OCI-LY3 (cell line): ENCODE results near the gene JMJD8.

Source experiments
- H2AFZ ChIP-seq: fragments of 200-600, 300-600 bp; shearing (Covaris generic); 2 replicates; pipeline ENCODE4 v1.6.0; 2014; ENCODE audit warnings: antibody characterized with exemption, low read depth, low read length
- H3K27ac ChIP-seq: fragments of 200-600, 300-600 bp; sonication (generic); 2 replicates; pipeline ENCODE4 v1.5.1; 2014; ENCODE audit warnings: mild to moderate bottlenecking, low read length, moderate library complexity, mixed read lengths
- H3K27me3 ChIP-seq: fragments of 200-600, 300-600 bp; sonication (generic); 2 replicates; pipeline ENCODE4 v1.6.1; 2014; ENCODE audit warnings: low read depth, low read length, mixed read lengths
- H3K36me3 ChIP-seq: fragments of 200-600, 300-600 bp; sonication (generic); replicated peaks from 2 replicates; pipeline ENCODE3; 2014; ENCODE audit warnings: low read depth, low read length, mixed read lengths
- H3K4me1 ChIP-seq: fragments of 300-600, 200-600 bp; sonication (generic); 2 replicates; pipeline ENCODE4 v1.6.1; 2014; ENCODE audit warnings: low read length, mixed read lengths
- H3K4me2 ChIP-seq: fragments of 200-600, 300-600 bp; sonication (generic); 2 replicates; pipeline ENCODE4 v1.6.1; 2014; ENCODE audit warnings: low read length, mixed read lengths
- H3K4me3 ChIP-seq: fragments of 300-600, 200-600 bp; sonication (generic); 2 replicates; pipeline ENCODE4 v1.5.1; 2014; ENCODE audit warnings: antibody characterized with exemption, mild to moderate bottlenecking, low read length, moderate library complexity
- H3K79me2 ChIP-seq: fragments of 300-600, 200-600 bp; shearing (Covaris generic); 2 replicates; pipeline ENCODE4 v1.6.1; 2014; ENCODE audit warnings: mild to moderate bottlenecking, low read length, mixed read lengths
- H3K9ac ChIP-seq: fragments of 300-600, 200-600 bp; shearing (Covaris generic); 2 replicates; pipeline ENCODE4 v1.6.0; 2014; ENCODE audit warnings: mild to moderate bottlenecking, low read length, moderate library complexity
- H3K9me3 ChIP-seq: fragments of 200-600, 300-600 bp; shearing (Covaris generic); 2 replicates; pipeline ENCODE4 v1.6.1; 2014; ENCODE audit warnings: low read length, mixed read lengths; ENCODE audit not compliant: insufficient read depth
- H4K20me1 ChIP-seq: fragments of 200-600, 300-600 bp; sonication (generic); 2 replicates; pipeline ENCODE4 v1.6.1; 2016; ENCODE audit warnings: low read length, mixed read lengths; ENCODE audit not compliant: insufficient read depth
- CTCF ChIP-seq: fragments of 200-600, 300-600 bp; sonication (generic); IDR thresholded peaks from 2 replicates; pipeline ENCODE4 v1.5.1; 2014; ENCODE audit warnings: antibody characterized with exemption, low read length, low read depth
- EZH2phosphoT487 ChIP-seq: fragments of 200-600 bp; shearing (Covaris generic); IDR thresholded peaks from 2 replicates; pipeline ENCODE4 v1.6.1; 2018; ENCODE audit warnings: antibody characterized with exemption, mixed run types, low read depth

The JMJD8 gene

GRCh38 chr16:673399-673991 lies 10.6 kb downstream of the JMJD8 start:
- Histone ChIP-seq H3K27me3 (no peaks in the 10 kb centered on the region), H4K20me1 (no peaks in the 10 kb centered on the region), H3K79me2 (peaks cover 15% of the 10 kb centered on the region), H3K4me1 (peaks cover 7% of the 10 kb centered on the region), H3K27ac (no peak overlapping the region), H3K9me3 (no peaks in the 10 kb centered on the region), H2AFZ (no peak overlapping the region), H3K9ac (no peak overlapping the region), H3K4me3 (no peak overlapping the region), H3K36me3 (peaks cover 26% of the 10 kb centered on the region), H3K4me2 (no peak overlapping the region)
- TF ChIP-seq EZH2phosphoT487 (no peak), CTCF (no peak)

- H3K9me3 ChIP-seq = no peaks in the 10 kb centered on the region
- H3K79me2 ChIP-seq = peaks cover 21% of the 10 kb centered on the region
- no peak overlapping the region for H3K27ac ChIP-seq
- no peak overlapping the region for H3K4me3 ChIP-seq
- H3K4me1 ChIP-seq = peaks cover 7% of the 10 kb centered on the region
- no peaks in the 10 kb centered on the region for H4K20me1 ChIP-seq
- no peak overlapping the region for H3K4me2 ChIP-seq
- no peak overlapping the region for H2AFZ ChIP-seq
- no peak for TF ChIP-seq EZH2phosphoT487
- H3K9ac ChIP-seq = no peak overlapping the region
- H3K36me3 ChIP-seq = peaks cover 26% of the 10 kb centered on the region
- no peaks in the 10 kb centered on the region for H3K27me3 ChIP-seq
Observed at GRCh38 chr16:672851-673250, 11.3 kb downstream of the JMJD8 start.

GRCh38 chr16:672371-672770 lies 11.8 kb downstream of the JMJD8 start:
- Histone ChIP-seq H3K79me2 (peaks cover 21% of the 10 kb centered on the region), H3K4me2 (no peak overlapping the region), H3K4me1 (peaks cover 11% of the 10 kb centered on the region), H4K20me1 (no peaks in the 10 kb centered on the region), H3K27me3 (no peaks in the 10 kb centered on the region), H3K9ac (no peak overlapping the region), H2AFZ (no peak overlapping the region), H3K27ac (no peak overlapping the region), H3K4me3 (no peak overlapping the region), H3K36me3 (peaks cover 26% of the 10 kb centered on the region), H3K9me3 (no peaks in the 10 kb centered on the region)
- TF ChIP-seq EZH2phosphoT487 (no peak), CTCF (no peak)

GRCh38 chr16:671353-672131 lies 12.6 kb downstream of the JMJD8 start:
- H3K36me3 ChIP-seq = peaks cover 26% of the 10 kb centered on the region
- no peaks in the 10 kb centered on the region for H3K27me3 ChIP-seq
- no peak overlapping the region for H3K4me2 ChIP-seq
- TF ChIP-seq EZH2phosphoT487 (no peak), CTCF (no peak)
- no peak overlapping the region for H2AFZ ChIP-seq
- peaks cover 21% of the 10 kb centered on the region for H3K79me2 ChIP-seq
- no peak overlapping the region for H3K9ac ChIP-seq
- H3K27ac ChIP-seq = no peak overlapping the region
- H3K9me3 ChIP-seq = no peaks in the 10 kb centered on the region
- no peak overlapping the region for H3K4me3 ChIP-seq
- peaks cover 12% of the 10 kb centered on the region for H3K4me1 ChIP-seq
- H4K20me1 ChIP-seq = no peaks in the 10 kb centered on the region
